GM12892 (cell line): ENCODE results near the gene YJU2.

Experiments used
- POLR2A ChIP-seq: IDR thresholded peaks from 2 replicates; pipeline ENCODE4 v1.6.1; 2011; ENCODE audit warnings: low read depth, low read length, control low read depth
- TAF1 ChIP-seq: IDR thresholded peaks from 2 replicates; pipeline ENCODE4 v1.6.1; 2011; ENCODE audit warnings: low read depth, mild to moderate bottlenecking, control low read depth, low read length, borderline replicate concordance

GRCh38 chr19:4197228-4197624 is 49.7 kb upstream of the YJU2 start:
- no peak for TF ChIP-seq POLR2A
- no peak for TF ChIP-seq TAF1
